Raji (cell line): ENCODE results near the gene PICK1.

Experiments
- POLR2A ChIP-seq: IDR thresholded peaks from 2 replicates; pipeline ENCODE4 v1.6.1; 2011; ENCODE audit warnings: low read depth, low read length, control low read depth; ENCODE audit not compliant: insufficient read depth

PICK1 gene

GRCh38 chr22:38036392-38037062, 20.7 kb upstream of the PICK1 start:
- TF ChIP-seq POLR2A = no peak

- no peak for TF ChIP-seq POLR2A
These were observed 18.8 kb upstream of the PICK1 start for GRCh38 chr22:38038426-38038825.

GRCh38 chr22:38038890-38039812, 18.1 kb upstream of the PICK1 start:
- TF ChIP-seq POLR2A = no peak

GRCh38 chr22:38040953-38041759, 16.0 kb upstream of the PICK1 start:
- TF ChIP-seq POLR2A = no peak

- TF ChIP-seq POLR2A = no peak
These were observed 15.3 kb upstream of the PICK1 start for GRCh38 chr22:38041760-38042487.

- TF ChIP-seq POLR2A = no peak
These were observed 14.8 kb upstream of the PICK1 start for GRCh38 chr22:38042488-38042790.

GRCh38 chr22:38043151-38044039, 13.8 kb upstream of the PICK1 start:
- no peak for TF ChIP-seq POLR2A

- no peak for TF ChIP-seq POLR2A
These were observed 11.0 kb upstream of the PICK1 start for GRCh38 chr22:38046070-38046748.

GRCh38 chr22:38049812-38050619, 7.2 kb upstream of the PICK1 start:
- no peak for TF ChIP-seq POLR2A

- no peak for TF ChIP-seq POLR2A
These were observed 6.5 kb upstream of the PICK1 start for GRCh38 chr22:38050720-38051119.

- TF ChIP-seq POLR2A = no peak
These were observed 5.9 kb upstream of the PICK1 start for GRCh38 chr22:38051261-38051660.
